ENCODE data around the gene ANTXR1. TPM values are rescaled to one million over a fixed set of nuclear protein-coding genes. Genes with fewer than 3 reads are reported as not detected.

ANTXR1 gene
- total RNA-seq, 1 experiment from 2014 or later: 37.3 TPM

GRCh38 chr2:69081001-69081580, 68.1 kb downstream of the ANTXR1 start:
- Histone ChIP-seq H3K9me3 (ENCODE audit: control insufficient read depth, low read depth, low read length) (no peaks in the 10 kb centered on the region), H3K4me2 (ENCODE audit: insufficient read depth, insufficient read length, low read length) (no peak overlapping the region), H3K56ac (ENCODE audit: insufficient read length, low read depth, low read length) (no peak overlapping the region), H2BK120ac (ENCODE audit: low read depth, low read length, poor library complexity, severe bottlenecking) (no peak overlapping the region), H2BK15ac (ENCODE audit: low read depth, low read length) (no peak overlapping the region), H4K91ac (ENCODE audit: insufficient read length, low read depth, low read length) (no peak overlapping the region), H2AFZ (ENCODE audit: low read length) (no peak overlapping the region), H3K4ac (ENCODE audit: low read depth, low read length) (no peak overlapping the region), H3K27ac (ENCODE audit: insufficient read length, low read depth, low read length) (no peak overlapping the region), H3K79me1 (ENCODE audit: insufficient read depth, low read depth, low read length, poor library complexity, severe bottlenecking) (no peaks in the 10 kb centered on the region), H4K8ac (replicated peaks; ENCODE audit: insufficient read length, low read depth, low read length) (no peak overlapping the region), H3K23me2 (ENCODE audit: insufficient read length, low read depth, low read length, poor library complexity, severe bottlenecking) (no peaks in the 10 kb centered on the region), H2BK20ac (ENCODE audit: low read depth, low read length, poor library complexity, severe bottlenecking) (no peak overlapping the region), H2AK5ac (ENCODE audit: insufficient read length, low read length) (no peak overlapping the region), H4K20me1 (ENCODE audit: control insufficient read depth, insufficient read depth, insufficient read length) (no peaks in the 10 kb centered on the region), H3K9ac (ENCODE audit: extremely low read depth, insufficient read length, low read length) (no peak overlapping the region), H4K5ac (ENCODE audit: insufficient read length, low read depth, low read length) (no peak overlapping the region), H3K23ac (ENCODE audit: insufficient read length, low read depth, low read length) (no peak overlapping the region), H3K79me2 (ENCODE audit: insufficient read depth, low read length) (no peaks in the 10 kb centered on the region), H3K18ac (ENCODE audit: insufficient read length, low read depth, low read length) (no peak overlapping the region), H3K27me3 (ENCODE audit: insufficient read depth, low read length) (no peaks in the 10 kb centered on the region), H2BK5ac (ENCODE audit: insufficient read length, low read length) (no peak overlapping the region), H3K14ac (ENCODE audit: insufficient read depth, low read length) (no peak overlapping the region), H3K4me1 (ENCODE audit: insufficient read depth, low read length) (peaks cover 3% of the 10 kb centered on the region; the same call in 1 of the 2 replicates), H2BK12ac (ENCODE audit: insufficient read length, low read depth, low read length) (no peak overlapping the region), H3T11ph (ENCODE audit: low read length) (no peak overlapping the region)
- Mint-ChIP-seq H3K27ac (no peak overlapping the region), H3K36me3 (ENCODE audit: insufficient read depth in 1 of 3, low read depth in 3 of 3) (peaks cover 14 to 31% (median 20%) of the 10 kb centered on the region in 3 experiments; a peak in 6 of 7 replicates), H3K4me1 (peaks cover 14% of the 10 kb centered on the region in 2 experiments), H3K4me3 (no peak overlapping the region), H3K9me3 (no peaks in the 10 kb centered on the region), H3K27me3 (ENCODE audit: low read depth) (no peaks in the 10 kb centered on the region)
- DNase-seq: no peak
- no CpG with 5 or more reads among the region's 3 CpGs for WGBS (ENCODE audit: extremely low coverage, insufficient read length, low lambda C conversion rate)
- TF ChIP-seq CTCF (conservative IDR thresholded peaks at IDR 0.05): no peak
